ENCODE measurements around the gene PTPRA.

GRCh38 chr20:2993250-2993649, 120.0 kb downstream of the PTPRA start:
- TF ChIP-seq CTCF (IDR thresholded peaks at IDR 0.05) (no peak), POLR2A (IDR thresholded peaks at IDR 0.05) (no peak)

Measured in heart left ventricle (tissue), 13 donors.